SK-N-MC (cell line): ENCODE measurements around the gene AHI1.

Experiments
- DNase-seq: peaks from one replicate; pipeline ENCODE4 v3.0.0-alpha.2; 2011; ENCODE audit warnings: low read depth, low spot score
- H3K27ac ChIP-seq: fragments of 200-600 bp; sonication (generic); 2 replicates; pipeline ENCODE4 v1.5.1; 2016; ENCODE audit warnings: mixed run types
- H3K36me3 ChIP-seq: fragments of 200-600 bp; sonication (generic); 2 replicates; pipeline ENCODE4 v1.6.1; 2017; ENCODE audit warnings: antibody characterized with exemption, low read length, mixed read lengths; ENCODE audit not compliant: insufficient read depth
- H3K4me3 ChIP-seq: fragments of 200-600 bp; sonication (generic); 2 replicates; pipeline ENCODE4 v1.5.1; 2016
- H3K9ac ChIP-seq: fragments of 200-600 bp; sonication (generic); 2 replicates; pipeline ENCODE4 v1.8.0; 2017; ENCODE audit warnings: mixed run types, mixed read lengths; ENCODE audit not compliant: insufficient read length
- H3K9me3 ChIP-seq: fragments of 200-600 bp; sonication (generic); 2 replicates; pipeline ENCODE4 v1.6.1; 2017; ENCODE audit warnings: low read depth, mild to moderate bottlenecking, antibody characterized with exemption, low read length, moderate library complexity, mixed read lengths
- EZH2 ChIP-seq: fragments of 200-600 bp; sonication (generic); IDR thresholded peaks from one replicate; pipeline ENCODE4 v1.6.1; 2017; ENCODE audit warnings: antibody characterized with exemption
- FOXP2 ChIP-seq: optimal IDR thresholded peaks from 2 replicates; pipeline ENCODE3; 2011; ENCODE audit warnings: mild to moderate bottlenecking, moderate library complexity; ENCODE audit not compliant: insufficient read depth; ENCODE audit errors: extremely low read length, control extremely low read depth
- POLR2AphosphoS5 ChIP-seq: IDR thresholded peaks from 2 replicates; pipeline ENCODE4 v1.6.1; 2012; ENCODE audit warnings: mild to moderate bottlenecking, low read depth, low read length, borderline replicate concordance

AHI1 gene

GRCh38 chr6:135423649-135424128 lies 73.9 kb downstream of the AHI1 start:
- Histone ChIP-seq H3K9me3 (no peaks in the 10 kb centered on the region), H3K4me3 (no peak overlapping the region), H3K9ac (no peak overlapping the region), H3K27ac (no peak overlapping the region), H3K36me3 (no peaks in the 10 kb centered on the region)
- TF ChIP-seq POLR2AphosphoS5 = no peak
- no peak for TF ChIP-seq EZH2
- no peak for TF ChIP-seq FOXP2
- peak; percentile 50 for DNase-seq

GRCh38 chr6:135419162-135419561 lies 78.4 kb downstream of the AHI1 start:
- no peak for DNase-seq

GRCh38 chr6:135418040-135418760 lies 79.3 kb downstream of the AHI1 start:
- Histone ChIP-seq H3K4me3 (no peak overlapping the region), H3K27ac (no peak overlapping the region), H3K9me3 (no peaks in the 10 kb centered on the region), H3K36me3 (no peaks in the 10 kb centered on the region), H3K9ac (no peak overlapping the region)
- TF ChIP-seq FOXP2 (no peak), POLR2AphosphoS5 (no peak), EZH2 (no peak)
- DNase-seq = no peak

More at GRCh38 chr6:135419162-135419561, 78.4 kb downstream of the AHI1 start:
- H3K4me3 ChIP-seq = no peak overlapping the region
- H3K27ac ChIP-seq = no peak overlapping the region
- TF ChIP-seq FOXP2 = no peak
- no peak for TF ChIP-seq EZH2
- TF ChIP-seq POLR2AphosphoS5 = no peak
- H3K9me3 ChIP-seq = no peaks in the 10 kb centered on the region
- no peaks in the 10 kb centered on the region for H3K36me3 ChIP-seq
- H3K9ac ChIP-seq = no peak overlapping the region

GRCh38 chr6:135412761-135413160 lies 84.8 kb downstream of the AHI1 start:
- no peak for DNase-seq
- Histone ChIP-seq H3K9ac (no peak overlapping the region), H3K27ac (no peak overlapping the region), H3K36me3 (no peaks in the 10 kb centered on the region), H3K9me3 (no peaks in the 10 kb centered on the region), H3K4me3 (no peak overlapping the region)
- no peak for TF ChIP-seq POLR2AphosphoS5
- TF ChIP-seq EZH2 = no peak
- no peak for TF ChIP-seq FOXP2

- DNase-seq = no peak
- Histone ChIP-seq H3K36me3 (no peaks in the 10 kb centered on the region), H3K27ac (no peak overlapping the region), H3K4me3 (no peak overlapping the region), H3K9ac (no peak overlapping the region), H3K9me3 (no peaks in the 10 kb centered on the region)
- no peak for TF ChIP-seq FOXP2
- TF ChIP-seq EZH2 = no peak
- TF ChIP-seq POLR2AphosphoS5 = no peak
These were observed 85.7 kb downstream of the AHI1 start for GRCh38 chr6:135411849-135412248.

- TF ChIP-seq EZH2 = no peak
- TF ChIP-seq FOXP2 = no peak
- TF ChIP-seq POLR2AphosphoS5 = no peak
- no peak overlapping the region for H3K9ac ChIP-seq
- no peak for DNase-seq
- H3K27ac ChIP-seq = no peak overlapping the region
- H3K9me3 ChIP-seq = no peaks in the 10 kb centered on the region
- H3K4me3 ChIP-seq = no peak overlapping the region
- no peaks in the 10 kb centered on the region for H3K36me3 ChIP-seq
These were observed 86.2 kb downstream of the AHI1 start for GRCh38 chr6:135411339-135411738.

- H3K27ac ChIP-seq = no peak overlapping the region
- H3K9ac ChIP-seq = no peak overlapping the region
- DNase-seq = no peak
- no peaks in the 10 kb centered on the region for H3K9me3 ChIP-seq
- H3K4me3 ChIP-seq = no peak overlapping the region
- TF ChIP-seq EZH2 = no peak
- TF ChIP-seq FOXP2 = no peak
- TF ChIP-seq POLR2AphosphoS5 = no peak
- no peaks in the 10 kb centered on the region for H3K36me3 ChIP-seq
These were observed 86.7 kb downstream of the AHI1 start for GRCh38 chr6:135410856-135411255.

GRCh38 chr6:135403584-135403983 lies 94.0 kb downstream of the AHI1 start:
- Histone ChIP-seq H3K27ac (no peak overlapping the region), H3K9ac (no peak overlapping the region), H3K36me3 (no peaks in the 10 kb centered on the region), H3K9me3 (no peaks in the 10 kb centered on the region), H3K4me3 (no peak overlapping the region)
- no peak for TF ChIP-seq EZH2
- no peak for TF ChIP-seq FOXP2
- TF ChIP-seq POLR2AphosphoS5 = no peak
- no peak for DNase-seq
